Duodenal mucosa (tissue), 2 donors: Measurements from ENCODE around the gene ZBTB40.

Source experiments
- H3K27ac ChIP-seq: one replicate; pipeline ENCODE4 v1.7.0; 2013; ENCODE audit warnings: low read depth, low read length
- H3K27me3 ChIP-seq, 2 donors: one replicate each; pipeline ENCODE4 v1.7.0; 2013; ENCODE audit warnings: low read length in 2 of 2, control low read depth in 1 of 2; ENCODE audit not compliant: insufficient read depth in 2 of 2, control insufficient read depth in 1 of 2
- H3K36me3 ChIP-seq, 2 donors: one replicate each; pipeline ENCODE4 v1.7.0; 2013; ENCODE audit warnings: low read length in 2 of 2, control low read depth in 1 of 2; ENCODE audit not compliant: insufficient read depth in 2 of 2, control insufficient read depth in 1 of 2
- H3K4me1 ChIP-seq, 2 donors: one replicate each; pipeline ENCODE4 v1.7.0; 2013; ENCODE audit warnings: low read length in 2 of 2, control low read depth in 1 of 2; ENCODE audit not compliant: insufficient read depth in 2 of 2, control insufficient read depth in 1 of 2
- H3K4me3 ChIP-seq, 2 donors: one replicate each; pipeline ENCODE4 v1.7.0; 2013; ENCODE audit warnings: low read length in 2 of 2, low read depth in 1 of 2
- H3K9ac ChIP-seq, 2 donors: one replicate each; pipeline ENCODE4 v1.7.0; 2013; ENCODE audit warnings: low read length in 2 of 2, low read depth in 1 of 2
- H3K9me3 ChIP-seq, 2 donors: one replicate each; pipeline ENCODE4 v1.7.0; 2013; ENCODE audit warnings: low read length in 2 of 2, control low read depth in 1 of 2; ENCODE audit not compliant: control insufficient read depth in 1 of 2

ZBTB40 gene

GRCh38 chr1:22526677-22527076 is 75.0 kb downstream of the ZBTB40 start:
- Histone ChIP-seq H3K4me1 (peaks cover 10 to 18% of the 10 kb centered on the region in 2 donors), H3K27me3 (no peaks in the 10 kb centered on the region), H3K27ac (no peak overlapping the region), H3K36me3 (peaks cover 42 to 61% of the 10 kb centered on the region in 2 donors), H3K9ac (no peak overlapping the region), H3K4me3 (no peak overlapping the region), H3K9me3 (no peaks in the 10 kb centered on the region)

GRCh38 chr1:22527122-22527521 is 75.5 kb downstream of the ZBTB40 start:
- Histone ChIP-seq H3K9ac (no peak overlapping the region), H3K27me3 (no peaks in the 10 kb centered on the region), H3K4me1 (peaks cover 11 to 19% of the 10 kb centered on the region in 2 donors), H3K4me3 (no peak overlapping the region), H3K9me3 (no peaks in the 10 kb centered on the region), H3K27ac (no peak overlapping the region), H3K36me3 (peaks cover 38 to 57% of the 10 kb centered on the region in 2 donors)

- Histone ChIP-seq H3K4me3 (no peak overlapping the region), H3K4me1 (peaks cover 11 to 19% of the 10 kb centered on the region in 2 donors), H3K9ac (no peak overlapping the region), H3K9me3 (no peaks in the 10 kb centered on the region), H3K36me3 (peaks cover 38 to 53% of the 10 kb centered on the region in 2 donors), H3K27me3 (no peaks in the 10 kb centered on the region), H3K27ac (no peak overlapping the region)
Measured at GRCh38 chr1:22527555-22528296, 76.1 kb downstream of the ZBTB40 start.

GRCh38 chr1:22528451-22528850 is 76.8 kb downstream of the ZBTB40 start:
- Histone ChIP-seq H3K27me3 (no peaks in the 10 kb centered on the region), H3K4me3 (no peak overlapping the region), H3K9me3 (no peaks in the 10 kb centered on the region), H3K27ac (no peak overlapping the region), H3K36me3 (peaks cover 35 to 53% of the 10 kb centered on the region in 2 donors), H3K4me1 (peaks cover 11 to 19% of the 10 kb centered on the region in 2 donors), H3K9ac (no peak overlapping the region)

GRCh38 chr1:22529901-22530621 is 78.4 kb downstream of the ZBTB40 start:
- Histone ChIP-seq H3K4me1 (peaks cover 11 to 19% of the 10 kb centered on the region in 2 donors), H3K4me3 (no peak overlapping the region), H3K27ac (no peak overlapping the region), H3K9me3 (no peaks in the 10 kb centered on the region), H3K9ac (no peak overlapping the region), H3K27me3 (no peaks in the 10 kb centered on the region), H3K36me3 (peaks cover 20 to 39% of the 10 kb centered on the region in 2 donors)

GRCh38 chr1:22530715-22531114 is 79.1 kb downstream of the ZBTB40 start:
- Histone ChIP-seq H3K36me3 (peaks cover 16 to 34% of the 10 kb centered on the region in 2 donors), H3K9ac (no peak overlapping the region)

GRCh38 chr1:22531251-22531650 is 79.6 kb downstream of the ZBTB40 start:
- H3K36me3 ChIP-seq: peaks cover 11 to 28% of the 10 kb centered on the region in 2 donors
- H3K9me3 ChIP-seq: no peaks in the 10 kb centered on the region
- H3K9ac ChIP-seq: no peak overlapping the region
- H3K27ac ChIP-seq: no peak overlapping the region
- peaks cover 11 to 19% of the 10 kb centered on the region in 2 donors for H3K4me1 ChIP-seq
- H3K4me3 ChIP-seq: no peak overlapping the region
- no peaks in the 10 kb centered on the region for H3K27me3 ChIP-seq

More at GRCh38 chr1:22530715-22531114, 79.1 kb downstream of the ZBTB40 start:
- Histone ChIP-seq H3K4me1 (peaks cover 11 to 19% of the 10 kb centered on the region in 2 donors), H3K27me3 (no peaks in the 10 kb centered on the region), H3K27ac (no peak overlapping the region), H3K9me3 (no peaks in the 10 kb centered on the region), H3K4me3 (no peak overlapping the region)

- H3K27ac ChIP-seq: no peak overlapping the region
- peaks cover 11 to 19% of the 10 kb centered on the region in 2 donors for H3K4me1 ChIP-seq
- no peak overlapping the region for H3K9ac ChIP-seq
- no peaks in the 10 kb centered on the region for H3K27me3 ChIP-seq
- peaks cover 0 to 10% of the 10 kb centered on the region in 2 donors for H3K36me3 ChIP-seq
- no peaks in the 10 kb centered on the region for H3K9me3 ChIP-seq
- H3K4me3 ChIP-seq: no peak overlapping the region
Measured at GRCh38 chr1:22533244-22533895, 81.7 kb downstream of the ZBTB40 start.

GRCh38 chr1:22534951-22535350 is 83.3 kb downstream of the ZBTB40 start:
- no peak overlapping the region for H3K4me3 ChIP-seq
- no peaks in the 10 kb centered on the region for H3K27me3 ChIP-seq
- H3K9me3 ChIP-seq: no peaks in the 10 kb centered on the region
- H3K9ac ChIP-seq: no peak overlapping the region
- peaks cover 11 to 17% of the 10 kb centered on the region in 2 donors for H3K4me1 ChIP-seq
- H3K36me3 ChIP-seq: peaks cover 0 to 5% of the 10 kb centered on the region in 2 donors
- no peak overlapping the region for H3K27ac ChIP-seq

- no peaks in the 10 kb centered on the region for H3K9me3 ChIP-seq
- peaks cover 0 to 5% of the 10 kb centered on the region in 2 donors for H3K36me3 ChIP-seq
- peaks cover 11 to 13% of the 10 kb centered on the region in 2 donors for H3K4me1 ChIP-seq
- no peak overlapping the region for H3K27ac ChIP-seq
- no peak overlapping the region for H3K9ac ChIP-seq
- no peak overlapping the region for H3K4me3 ChIP-seq
- H3K27me3 ChIP-seq: no peaks in the 10 kb centered on the region
Measured at GRCh38 chr1:22535399-22535798, 83.7 kb downstream of the ZBTB40 start.
